ENCODE results near the gene HTR1D.

Gene HTR1D

GRCh38 chr1:23166854-23167253 lies 50.4 kb downstream of the HTR1D start:
- Histone ChIP-seq H3K27ac (ENCODE audit: low read length) (no peak overlapping the region), H3K4me1 (ENCODE audit: control insufficient read depth, low read depth, low read length) (peaks cover 6% of the 10 kb centered on the region), H3K9me3 (ENCODE audit: control insufficient read depth, low read depth, low read length) (no peaks in the 10 kb centered on the region), H3K27me3 (ENCODE audit: control insufficient read depth, insufficient read depth, low read length) (no peaks in the 10 kb centered on the region), H3K36me3 (ENCODE audit: control insufficient read depth, low read depth, low read length) (no peaks in the 10 kb centered on the region), H3K4me3 (ENCODE audit: low read length) (peak overlapping the region; percentile 89), H3K9ac (ENCODE audit: low read length) (peak overlapping the region; percentile 62)

- H3K9me3 ChIP-seq (ENCODE audit: control insufficient read depth, low read depth, low read length): no peaks in the 10 kb centered on the region
- H3K36me3 ChIP-seq (ENCODE audit: control insufficient read depth, low read depth, low read length): no peaks in the 10 kb centered on the region
Observed at GRCh38 chr1:23163395-23163794, 53.9 kb downstream of the HTR1D start.

GRCh38 chr1:23159963-23160877 lies 57.1 kb downstream of the HTR1D start:
- Histone ChIP-seq H3K9me3 (ENCODE audit: control insufficient read depth, low read depth, low read length) (no peaks in the 10 kb centered on the region), H3K4me3 (ENCODE audit: low read length) (no peak overlapping the region), H3K4me1 (ENCODE audit: control insufficient read depth, low read depth, low read length) (peaks cover 4% of the 10 kb centered on the region), H3K9ac (ENCODE audit: low read length) (no peak overlapping the region), H3K36me3 (ENCODE audit: control insufficient read depth, low read depth, low read length) (no peaks in the 10 kb centered on the region), H3K27ac (ENCODE audit: low read length) (no peak overlapping the region), H3K27me3 (ENCODE audit: control insufficient read depth, insufficient read depth, low read length) (no peaks in the 10 kb centered on the region)

More at GRCh38 chr1:23163395-23163794, 53.9 kb downstream of the HTR1D start:
- H3K27ac ChIP-seq (ENCODE audit: low read length): no peak overlapping the region
- H3K27me3 ChIP-seq (ENCODE audit: control insufficient read depth, insufficient read depth, low read length): no peaks in the 10 kb centered on the region
- H3K4me1 ChIP-seq (ENCODE audit: control insufficient read depth, low read depth, low read length): peaks cover 11% of the 10 kb centered on the region
- H3K9ac ChIP-seq (ENCODE audit: low read length): no peak overlapping the region
- no peak overlapping the region for H3K4me3 ChIP-seq (ENCODE audit: low read length)

GRCh38 chr1:23156940-23157339 lies 60.4 kb downstream of the HTR1D start:
- no peaks in the 10 kb centered on the region for H3K36me3 ChIP-seq (ENCODE audit: control insufficient read depth, low read depth, low read length)
- no peak overlapping the region for H3K27ac ChIP-seq (ENCODE audit: low read length)
- no peaks in the 10 kb centered on the region for H3K27me3 ChIP-seq (ENCODE audit: control insufficient read depth, insufficient read depth, low read length)
- H3K4me3 ChIP-seq (ENCODE audit: low read length): no peak overlapping the region
- H3K9ac ChIP-seq (ENCODE audit: low read length): no peak overlapping the region
- no peaks in the 10 kb centered on the region for H3K9me3 ChIP-seq (ENCODE audit: control insufficient read depth, low read depth, low read length)
- H3K4me1 ChIP-seq (ENCODE audit: control insufficient read depth, low read depth, low read length): peaks cover 11% of the 10 kb centered on the region

GRCh38 chr1:23152966-23153684 lies 64.2 kb downstream of the HTR1D start:
- Histone ChIP-seq H3K9ac (ENCODE audit: low read length) (no peak overlapping the region), H3K27ac (ENCODE audit: low read length) (no peak overlapping the region), H3K4me3 (ENCODE audit: low read length) (no peak overlapping the region), H3K27me3 (ENCODE audit: control insufficient read depth, insufficient read depth, low read length) (no peaks in the 10 kb centered on the region), H3K4me1 (ENCODE audit: control insufficient read depth, low read depth, low read length) (peaks cover 7% of the 10 kb centered on the region), H3K9me3 (ENCODE audit: control insufficient read depth, low read depth, low read length) (no peaks in the 10 kb centered on the region), H3K36me3 (ENCODE audit: control insufficient read depth, low read depth, low read length) (no peaks in the 10 kb centered on the region)

- H3K9me3 ChIP-seq (ENCODE audit: control insufficient read depth, low read depth, low read length): no peaks in the 10 kb centered on the region
- H3K36me3 ChIP-seq (ENCODE audit: control insufficient read depth, low read depth, low read length): peaks cover 5% of the 10 kb centered on the region
- no peaks in the 10 kb centered on the region for H3K27me3 ChIP-seq (ENCODE audit: control insufficient read depth, insufficient read depth, low read length)
- H3K9ac ChIP-seq (ENCODE audit: low read length): no peak overlapping the region
- no peak overlapping the region for H3K27ac ChIP-seq (ENCODE audit: low read length)
- peaks cover 7% of the 10 kb centered on the region for H3K4me1 ChIP-seq (ENCODE audit: control insufficient read depth, low read depth, low read length)
- no peak overlapping the region for H3K4me3 ChIP-seq (ENCODE audit: low read length)
Observed at GRCh38 chr1:23150742-23151141, 66.6 kb downstream of the HTR1D start.

GRCh38 chr1:23150125-23150524 lies 67.2 kb downstream of the HTR1D start:
- Histone ChIP-seq H3K4me1 (ENCODE audit: control insufficient read depth, low read depth, low read length) (peaks cover 7% of the 10 kb centered on the region), H3K36me3 (ENCODE audit: control insufficient read depth, low read depth, low read length) (peaks cover 5% of the 10 kb centered on the region), H3K27ac (ENCODE audit: low read length) (no peak overlapping the region), H3K9me3 (ENCODE audit: control insufficient read depth, low read depth, low read length) (no peaks in the 10 kb centered on the region), H3K27me3 (ENCODE audit: control insufficient read depth, insufficient read depth, low read length) (no peaks in the 10 kb centered on the region), H3K4me3 (ENCODE audit: low read length) (no peak overlapping the region), H3K9ac (ENCODE audit: low read length) (no peak overlapping the region)

- Histone ChIP-seq H3K27me3 (ENCODE audit: control insufficient read depth, insufficient read depth, low read length) (no peaks in the 10 kb centered on the region), H3K4me1 (ENCODE audit: control insufficient read depth, low read depth, low read length) (peaks cover 7% of the 10 kb centered on the region), H3K36me3 (ENCODE audit: control insufficient read depth, low read depth, low read length) (peaks cover 5% of the 10 kb centered on the region), H3K9ac (ENCODE audit: low read length) (no peak overlapping the region), H3K27ac (ENCODE audit: low read length) (no peak overlapping the region), H3K9me3 (ENCODE audit: control insufficient read depth, low read depth, low read length) (no peaks in the 10 kb centered on the region), H3K4me3 (ENCODE audit: low read length) (no peak overlapping the region)
Observed at GRCh38 chr1:23149114-23149513, 68.2 kb downstream of the HTR1D start.

- H3K9me3 ChIP-seq (ENCODE audit: control insufficient read depth, low read depth, low read length): no peaks in the 10 kb centered on the region
- no peak overlapping the region for H3K9ac ChIP-seq (ENCODE audit: low read length)
- H3K4me3 ChIP-seq (ENCODE audit: low read length): no peak overlapping the region
- no peaks in the 10 kb centered on the region for H3K27me3 ChIP-seq (ENCODE audit: control insufficient read depth, insufficient read depth, low read length)
- H3K27ac ChIP-seq (ENCODE audit: low read length): no peak overlapping the region
- H3K4me1 ChIP-seq (ENCODE audit: control insufficient read depth, low read depth, low read length): peaks cover 3% of the 10 kb centered on the region
- peaks cover 5% of the 10 kb centered on the region for H3K36me3 ChIP-seq (ENCODE audit: control insufficient read depth, low read depth, low read length)
Observed at GRCh38 chr1:23148084-23148483, 69.2 kb downstream of the HTR1D start.

Measured in iPS-18a (cell line).